OCI-LY7 (cell line): ENCODE data around the gene ITPKB. TPM values are rescaled to one million over a fixed set of nuclear protein-coding genes. Genes with fewer than 3 reads are reported as not detected.

ENCODE experiments used
- BruUV-seq: library from RNA; stranded (reverse); fragments of 400-500 nt; replicated peaks from 2 replicates; lab custom pipeline; 2021; lab: Mats Ljungman, UMichigan
- CTCF ChIA-PET: fragments of 300-600 bp; sonication (Branson Sonifier 250); formaldehyde crosslinking; loops from one replicate; lab custom pipeline; 2022; ENCODE audit warnings: antibody characterized with exemption; ENCODE audit not compliant: unreplicated experiment; lab: Charles Lee
- POLR2A ChIA-PET: fragments of 300-600 bp; sonication (Branson Sonifier 250); formaldehyde crosslinking; loops from one replicate; lab custom pipeline; 2022; ENCODE audit warnings: antibody characterized with exemption; lab: Charles Lee
- DNase-seq: peaks from one replicate; pipeline ENCODE4 v3.0.0-alpha.2; 2015; ENCODE audit warnings: low spot score
- H2AFZ ChIP-seq: fragments of 200-600 bp; sonication (generic), shearing (Covaris generic); 2 replicates; pipeline ENCODE4 v1.6.1; 2014; ENCODE audit warnings: mild to moderate bottlenecking, antibody characterized with exemption, low read length, moderate library complexity
- H3K27ac ChIP-seq: fragments of 200-600 bp; sonication (generic); 2 replicates; pipeline ENCODE4 v1.5.1; 2014; ENCODE audit warnings: mixed run types, low read depth, mild to moderate bottlenecking, moderate library complexity, low read length, inconsistent platforms; ENCODE audit not compliant: poor library complexity, severe bottlenecking
- H3K36me3 ChIP-seq: fragments of 200-600 bp; sonication (generic); 2 replicates; pipeline ENCODE4 v1.6.1; 2014; ENCODE audit warnings: mild to moderate bottlenecking, antibody characterized with exemption, low read length, moderate library complexity, mixed read lengths; ENCODE audit not compliant: insufficient read depth
- H3K4me1 ChIP-seq: fragments of 200-600 bp; sonication (generic); 2 replicates; pipeline ENCODE4 v1.5.1; 2014; ENCODE audit warnings: mild to moderate bottlenecking, low read length; ENCODE audit not compliant: insufficient read depth, poor library complexity, severe bottlenecking
- H3K4me2 ChIP-seq: fragments of 200-600 bp; sonication (generic); 2 replicates; pipeline ENCODE4 v1.6.1; 2014; ENCODE audit warnings: mild to moderate bottlenecking, low read length
- H3K4me3 ChIP-seq: fragments of 200-600 bp; sonication (generic); 2 replicates; pipeline ENCODE4 v1.5.1; 2014; ENCODE audit warnings: mild to moderate bottlenecking, low read depth, low read length; ENCODE audit not compliant: poor library complexity, severe bottlenecking
- H3K79me2 ChIP-seq: fragments of 200-600 bp; sonication (generic); 2 replicates; pipeline ENCODE4 v1.6.1; 2016; ENCODE audit warnings: low read depth, mild to moderate bottlenecking, low read length, moderate library complexity, mixed read lengths; ENCODE audit not compliant: insufficient read depth
- H3K9me2 ChIP-seq: fragments of 200-600 bp; sonication (generic); 2 replicates; pipeline ENCODE4 v1.6.1; 2016; ENCODE audit warnings: mild to moderate bottlenecking, low read length, mixed read lengths; ENCODE audit not compliant: insufficient read depth
- H3K9me3 ChIP-seq: fragments of 200-600 bp; sonication (generic); 2 replicates; pipeline ENCODE4 v1.6.1; 2014; ENCODE audit warnings: mild to moderate bottlenecking, mixed run types, low read length, mixed read lengths
- H4K20me1 ChIP-seq: fragments of 200-600 bp; sonication (generic); 2 replicates; pipeline ENCODE4 v1.6.1; 2014; ENCODE audit warnings: mild to moderate bottlenecking, antibody characterized with exemption, low read length, moderate library complexity, mixed read lengths; ENCODE audit not compliant: insufficient read depth
- EZH2phosphoT487 ChIP-seq: fragments of 200-600 bp; sonication (generic); IDR thresholded peaks from 2 replicates; pipeline ENCODE4 v1.6.1; 2018; ENCODE audit warnings: low read depth, borderline replicate concordance, mild to moderate bottlenecking, mixed run types, antibody characterized with exemption, low read length, moderate library complexity, mixed read lengths
- intact Hi-C: fragments of 100-400 bp; cut with micrococcal nuclease; formaldehyde crosslinking; loops from one replicate; pipeline ENCODE4 v1.10.0; 2022; ENCODE audit not compliant: unreplicated experiment
- total RNA-seq, 2 experiments: library from RNA; depleted of rRNA in 1 of 2; stranded (reverse); fragments of >200 nt in 1 of 2; shearing (Covaris generic) in 1 of 2; gene quantifications; 2 replicates each; pipeline ENCODE4 v1.2.3, GENCODE V29; 2014 to 2022
- TF ChIP-seq, protein P1 (sequence below): fragments of 200-600 bp; sonication (generic); conservative IDR thresholded peaks from 2 replicates; pipeline ENCODE4 v1.5.1; 2014; ENCODE audit warnings: mild to moderate bottlenecking, antibody characterized with exemption, low read length, moderate library complexity, mixed read lengths

Gene ITPKB
- total RNA-seq, 2 experiments from 2014 or later, result 20.5 to 33.3 TPM

DNA sequence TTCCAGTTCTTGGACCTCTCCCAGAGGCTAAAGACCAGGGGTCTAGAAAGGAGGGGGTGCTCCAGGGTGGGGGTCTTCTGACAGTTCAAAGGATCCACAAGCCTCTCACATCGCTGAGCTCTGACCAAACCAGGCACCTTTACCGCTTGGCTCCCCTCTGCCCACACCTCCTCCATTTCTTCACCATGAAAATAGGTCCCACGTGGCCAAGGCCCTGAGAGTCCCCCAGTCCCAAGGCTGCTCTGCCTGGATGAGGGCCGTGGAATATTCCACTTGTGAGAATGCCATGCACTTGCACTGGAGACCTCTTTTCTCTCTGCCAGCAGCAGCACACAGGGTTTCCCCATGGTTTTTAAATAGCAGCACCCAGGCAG lies 87.4 kb downstream of the ITPKB start:
- Histone ChIP-seq H3K4me1 (no peaks in the 10 kb centered on the region), H3K79me2 (peaks cover 30% of the 10 kb centered on the region; the same call in 1 of the 2 replicates), H3K36me3 (peaks cover 27% of the 10 kb centered on the region), H3K4me3 (no peak overlapping the region), H2AFZ (no peak overlapping the region), H3K27ac (no peak overlapping the region), H3K9me2 (no peaks in the 10 kb centered on the region), H3K9me3 (no peaks in the 10 kb centered on the region), H3K4me2 (no peak overlapping the region), H4K20me1 (no peaks in the 10 kb centered on the region)
- no peak for DNase-seq
- no TSS peak for BruUV-seq
- TF ChIP-seq EZH2phosphoT487, result no peak
- TF ChIP-seq, protein P1, sequence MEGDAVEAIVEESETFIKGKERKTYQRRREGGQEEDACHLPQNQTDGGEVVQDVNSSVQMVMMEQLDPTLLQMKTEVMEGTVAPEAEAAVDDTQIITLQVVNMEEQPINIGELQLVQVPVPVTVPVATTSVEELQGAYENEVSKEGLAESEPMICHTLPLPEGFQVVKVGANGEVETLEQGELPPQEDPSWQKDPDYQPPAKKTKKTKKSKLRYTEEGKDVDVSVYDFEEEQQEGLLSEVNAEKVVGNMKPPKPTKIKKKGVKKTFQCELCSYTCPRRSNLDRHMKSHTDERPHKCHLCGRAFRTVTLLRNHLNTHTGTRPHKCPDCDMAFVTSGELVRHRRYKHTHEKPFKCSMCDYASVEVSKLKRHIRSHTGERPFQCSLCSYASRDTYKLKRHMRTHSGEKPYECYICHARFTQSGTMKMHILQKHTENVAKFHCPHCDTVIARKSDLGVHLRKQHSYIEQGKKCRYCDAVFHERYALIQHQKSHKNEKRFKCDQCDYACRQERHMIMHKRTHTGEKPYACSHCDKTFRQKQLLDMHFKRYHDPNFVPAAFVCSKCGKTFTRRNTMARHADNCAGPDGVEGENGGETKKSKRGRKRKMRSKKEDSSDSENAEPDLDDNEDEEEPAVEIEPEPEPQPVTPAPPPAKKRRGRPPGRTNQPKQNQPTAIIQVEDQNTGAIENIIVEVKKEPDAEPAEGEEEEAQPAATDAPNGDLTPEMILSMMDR, result no peak
- CTCF ChIA-PET, result interaction anchor here (1.3 to 4.3 kb wide), 2 partner anchors 36 to 90 kb away, joined by 4 to 28 read pairs; no protein-coding TSS in a partner anchor
- POLR2A ChIA-PET, result interaction anchor here (1.1 to 5.5 kb wide), 8 partner anchors 10 to 232 kb away, joined by 4 to 26 read pairs (median 8); no protein-coding TSS in a partner anchor
- intact Hi-C loops, result loop anchor here (2.0 to 10.0 kb wide), 3 partner anchors 23 to 727 kb away; partner anchors contain the start of genes ITPKB and PYCR2

DNA sequence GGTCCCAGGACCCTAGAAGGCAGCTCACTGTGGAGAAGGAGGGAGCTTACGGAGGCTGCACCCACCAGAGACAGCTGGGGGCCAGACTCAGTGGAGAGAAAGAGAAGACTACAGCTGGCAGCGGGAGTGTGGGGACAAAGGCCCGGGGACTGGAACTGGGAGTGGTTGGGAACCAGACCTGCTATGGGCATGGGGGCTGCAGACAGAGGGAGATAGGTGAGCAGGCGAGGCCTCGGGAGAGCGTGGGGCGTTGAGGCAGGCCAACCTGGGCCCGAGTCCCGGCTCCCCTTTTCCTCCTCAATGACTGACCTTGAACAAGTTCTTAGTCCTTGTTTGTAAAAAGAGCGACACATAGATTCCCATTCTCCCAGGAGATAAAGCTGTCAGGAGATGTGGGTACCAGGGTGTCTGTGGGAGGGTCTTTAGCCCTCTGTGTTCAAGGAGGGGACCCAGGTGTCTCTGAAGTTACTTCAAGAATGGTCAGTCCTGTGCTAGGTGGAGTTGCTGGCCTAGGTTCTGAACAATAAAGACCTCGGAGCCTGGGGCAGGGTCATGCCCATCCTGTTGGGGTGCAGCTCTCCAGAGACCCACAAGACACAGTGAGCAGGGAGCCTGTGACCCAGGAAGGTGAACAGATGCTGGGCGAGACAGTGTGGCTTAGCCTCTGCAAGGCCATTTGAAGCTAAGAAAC lies 87.9 kb downstream of the ITPKB start:
- no peak overlapping the region for H3K4me3 ChIP-seq
- POLR2A ChIA-PET, result interaction anchor here (1.1 to 5.5 kb wide), 7 partner anchors 10 to 233 kb away, joined by 4 to 26 read pairs (median 6); no protein-coding TSS in a partner anchor
- DNase-seq, result no peak
- H3K4me1 ChIP-seq, result no peaks in the 10 kb centered on the region
- no peak overlapping the region for H2AFZ ChIP-seq
- peaks cover 26% of the 10 kb centered on the region; the same call in 1 of the 2 replicates for H3K79me2 ChIP-seq
- peak overlapping the region; percentile 66 for H3K27ac ChIP-seq
- no peaks in the 10 kb centered on the region for H4K20me1 ChIP-seq
- TF ChIP-seq EZH2phosphoT487, result no peak
- TF ChIP-seq, protein P1, result no peak
- intact Hi-C loops, result loop anchor here (10.0 kb wide), 1 partner anchor 726 kb away; the partner anchor contains the start of gene PYCR2
- H3K9me2 ChIP-seq, result no peaks in the 10 kb centered on the region
- CTCF ChIA-PET, result interaction anchor here (4.3 kb wide), 1 partner anchor 37 kb away, joined by 28 read pairs; no protein-coding TSS in a partner anchor
- no peaks in the 10 kb centered on the region for H3K9me3 ChIP-seq
- no peak overlapping the region; the same call in 1 of the 2 replicates for H3K4me2 ChIP-seq
- peaks cover 33% of the 10 kb centered on the region for H3K36me3 ChIP-seq
- no TSS peak for BruUV-seq
